Psoas muscle (tissue), 8 donors: Measurements from ENCODE around the gene KCNJ16. TPM values are rescaled to one million over a fixed set of nuclear protein-coding genes. Genes with fewer than 3 reads are reported as not detected.

Experiments used
- ATAC-seq, 4 donors: fragments of 200-7000 bp; cut with Tn5 transposase; one replicate each; pipeline ENCODE4 v1.9.1; 2020; ENCODE audit warnings: moderate library complexity in 3 of 4, mild to moderate bottlenecking in 2 of 4
- DNase-seq, 2 donors: peaks; one replicate each; pipeline ENCODE4 v3.0.0-alpha.2; 2020
- H3K27ac ChIP-seq: fragments of 200-600 bp; one replicate; pipeline ENCODE4 v1.8.0; 2022
- H3K27me3 ChIP-seq, 3 donors: fragments of 200-600 bp in 1 of 3; one replicate each; pipeline versions ENCODE4 v1.6.1 to v1.8.0; 2013 to 2022; ENCODE audit warnings: low read length in 2 of 3, mild to moderate bottlenecking in 2 of 3, moderate library complexity in 1 of 3; ENCODE audit not compliant: insufficient read depth in 3 of 3
- H3K36me3 ChIP-seq, 2 donors: fragments of 200-600 bp in 1 of 2; one replicate each; pipeline versions ENCODE4 v1.6.1 to v1.8.0; 2013 to 2022; ENCODE audit warnings: low read depth in 1 of 2, mild to moderate bottlenecking in 1 of 2, moderate library complexity in 1 of 2; ENCODE audit not compliant: insufficient read depth in 1 of 2
- H3K4me1 ChIP-seq: fragments of 200-600 bp; one replicate; pipeline ENCODE4 v1.8.0; 2022
- H3K4me3 ChIP-seq: fragments of 200-600 bp; one replicate; pipeline ENCODE4 v1.8.0; 2022; ENCODE audit warnings: mild to moderate bottlenecking
- H3K9me3 ChIP-seq: fragments of 200-600 bp; one replicate; pipeline ENCODE4 v1.8.0; 2022
- CTCF ChIP-seq: fragments of 200-600 bp; IDR thresholded peaks from one replicate; pipeline ENCODE4 v1.8.0; 2022; ENCODE audit warnings: antibody characterized with exemption
- WGBS, 3 donors: extraction: QIAGEN DNeasy Blood & Tissue Kit; methylation state at CpG; one replicate each; pipeline versions ENCODE4 v1.1.6 to v1.1.7; 2013; 5-methylcytosine and 5-hydroxymethylcytosine counted together
- intact Hi-C, 2 donors: fragments of 100-400 bp; cut with DNase I; formaldehyde crosslinking; loops; one replicate each; pipeline versions ENCODE4 v1.11.0 to v1.14.2; 2022
- polyA plus RNA-seq, 3 donors: library from polyadenylated mRNA; stranded (reverse); fragments of 200-250 nt; gene quantifications; one replicate each; pipeline ENCODE4 v1.2.3, GENCODE V29; 2013
- total RNA-seq, 4 donors: library from RNA; stranded (reverse); fragmentation: NEBNext Ultra II Directional in 2 of 4; extraction: Animal tissue kit (Norgen Biotek cat#: 25700) in 2 of 4; gene quantifications; one replicate each; pipeline versions ENCODE4 v1.2.1 to v1.2.4, GENCODE V29; 2021 to 2023
- donor health status: healthy with polysubstance abuse.
- donor health status: DM: no; HTN: no; CAD: no; lungs with moderate emphysema.
- donor health status: Bipolar disorder and iron deficiency.
- donor health status: healthy.
- donor health status: DM: yes; HTN: yes; CAD: no.
- donor health status: DM: no; HTN: no; CAD: no.
- donor health status: DM: no; HTN: no; CAD: no.
- donor health status: DM: yes; HTN: yes; CAD: no.

Gene KCNJ16
- total and polyA plus RNA-seq, 7 donors, result 0.04 to 0.27 TPM; not detected in 5

DNA sequence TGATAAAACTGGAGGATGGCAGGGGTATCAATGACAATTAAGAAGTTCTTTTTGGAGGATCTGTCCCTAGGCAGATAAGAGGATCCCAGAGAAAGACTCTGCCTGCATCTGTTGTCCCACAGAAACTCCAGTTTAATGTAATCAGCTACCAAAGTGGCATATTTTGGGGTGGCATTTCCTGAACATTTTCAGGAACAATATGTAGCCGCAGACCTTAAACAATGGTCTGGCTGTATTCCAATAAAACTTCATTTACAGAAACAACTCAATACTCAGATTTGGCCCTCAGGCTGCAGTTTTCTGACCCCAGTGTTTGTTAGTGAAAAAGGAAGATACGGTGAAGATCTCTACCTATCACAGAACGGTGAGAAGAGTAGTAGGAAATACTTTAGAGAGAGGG is 46.1 kb downstream of the KCNJ16 start:
- DNase-seq (no peak), ATAC-seq (no peak)
- no peaks in the 10 kb centered on the region for H3K9me3 ChIP-seq
- H3K36me3 ChIP-seq, result no peaks in the 10 kb centered on the region
- no peaks in the 10 kb centered on the region for H3K27me3 ChIP-seq
- intact Hi-C loops, result no loop called here
- no peak overlapping the region for H3K4me3 ChIP-seq
- no peak for TF ChIP-seq CTCF
- no peak overlapping the region for H3K27ac ChIP-seq
- 60 to 79% (median 73%) methylated on average over 3 of the region's 3 CpGs for WGBS, 3 donors
- H3K4me1 ChIP-seq, result no peaks in the 10 kb centered on the region

DNA sequence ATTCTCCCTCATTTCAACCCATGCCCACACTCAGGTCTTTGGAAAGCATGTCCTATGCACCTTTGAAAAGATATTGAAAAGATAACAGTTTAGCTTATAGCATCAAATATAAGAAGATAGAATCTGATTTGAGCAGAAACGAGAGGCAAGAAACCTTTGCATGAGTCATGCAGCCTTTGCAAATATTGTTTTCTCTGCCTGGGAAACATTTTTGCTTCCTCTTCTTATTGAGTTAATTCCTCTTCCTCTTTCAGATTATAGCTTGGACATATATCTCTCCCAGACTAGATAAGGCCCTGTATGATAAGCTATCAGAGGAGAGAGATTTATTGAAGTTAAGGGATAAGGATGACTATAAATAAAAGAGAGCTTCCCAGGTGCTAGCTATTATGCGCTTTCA is 48.2 kb downstream of the KCNJ16 start:
- DNase-seq, result no peak
- Histone ChIP-seq H3K27me3 (no peaks in the 10 kb centered on the region), H3K27ac (no peak overlapping the region), H3K9me3 (no peaks in the 10 kb centered on the region), H3K4me1 (no peaks in the 10 kb centered on the region), H3K4me3 (no peak overlapping the region), H3K36me3 (no peaks in the 10 kb centered on the region)
- no peak for TF ChIP-seq CTCF
- intact Hi-C loops, result no loop called here
- ATAC-seq, result no peak
- 79 to 89% (median 80%) methylated on average over 2 of the region's 2 CpGs for WGBS, 3 donors

DNA sequence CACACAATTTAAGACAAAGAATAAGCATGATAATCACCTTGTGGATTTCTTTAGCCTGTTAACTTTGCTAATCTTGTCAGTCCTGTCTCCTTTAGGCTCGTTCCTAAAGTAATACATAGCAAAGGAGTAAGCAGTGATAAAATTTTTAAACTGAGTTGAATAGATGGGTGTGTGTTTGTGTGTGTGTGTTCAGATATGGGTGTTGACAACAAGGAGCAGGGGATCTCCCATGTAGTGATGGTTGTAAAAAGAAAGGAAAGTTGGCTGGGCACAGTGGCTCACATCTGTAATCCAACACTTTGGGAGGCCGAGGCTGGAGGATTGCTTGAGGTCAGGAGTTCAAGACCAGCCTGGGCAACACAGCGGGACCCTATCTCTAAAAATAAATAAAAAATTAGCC is 49.7 kb downstream of the KCNJ16 start:
- TF ChIP-seq CTCF, result no peak
- ATAC-seq, result no peak
- 84 to 90% (median 85%) methylated on average over 3 of the region's 3 CpGs for WGBS, 3 donors

DNA sequence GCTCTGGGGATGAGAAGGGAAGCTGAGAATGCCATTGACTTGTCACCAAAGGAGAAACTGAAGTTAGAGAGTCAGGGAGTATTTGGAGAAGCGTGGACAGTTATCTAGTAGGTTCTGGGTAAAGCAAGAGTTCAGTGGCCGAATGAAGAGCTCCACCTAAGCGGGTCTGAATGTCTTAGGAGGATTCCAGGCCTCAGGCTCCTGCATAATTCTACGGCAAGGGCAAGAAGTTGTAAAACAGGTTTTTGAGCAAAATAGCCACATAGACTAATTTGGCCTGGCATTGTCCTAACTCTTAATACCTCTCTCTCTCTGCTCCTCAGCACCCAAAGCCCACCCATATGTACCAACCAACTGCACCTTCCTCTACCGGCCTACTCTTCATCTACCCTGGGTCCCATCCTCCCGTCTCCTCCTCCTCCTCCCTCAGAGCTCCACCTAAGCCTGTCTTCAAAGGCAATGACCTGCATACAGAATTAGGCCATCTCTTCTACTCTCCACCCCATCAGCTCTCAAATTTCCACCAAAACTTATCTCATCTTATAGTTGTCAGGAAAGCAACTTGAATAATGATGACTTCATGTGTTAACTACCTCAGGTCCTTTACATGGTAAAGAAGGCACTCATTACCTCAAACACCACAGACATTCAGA is 52.3 kb downstream of the KCNJ16 start:
- H3K27me3 ChIP-seq, result no peaks in the 10 kb centered on the region
- intact Hi-C loops, result no loop called here
- 95 to 97% (median 95%) methylated on average over 6 of the region's 6 CpGs for WGBS, 3 donors

More for the DNA sequence above, 49.7 kb downstream of the KCNJ16 start:
- Histone ChIP-seq H3K36me3 (no peaks in the 10 kb centered on the region), H3K9me3 (no peaks in the 10 kb centered on the region), H3K4me3 (no peak overlapping the region), H3K4me1 (no peaks in the 10 kb centered on the region), H3K27me3 (no peaks in the 10 kb centered on the region), H3K27ac (no peak overlapping the region)
- DNase-seq, result no peak
- intact Hi-C loops, result no loop called here

More for the DNA sequence above, 52.3 kb downstream of the KCNJ16 start:
- H3K27ac ChIP-seq, result no peak overlapping the region
- DNase-seq, result no peak
- no peak for ATAC-seq
- H3K4me1 ChIP-seq, result peaks cover 13% of the 10 kb centered on the region
- H3K9me3 ChIP-seq, result no peaks in the 10 kb centered on the region
- H3K36me3 ChIP-seq, result no peaks in the 10 kb centered on the region
- H3K4me3 ChIP-seq, result no peak overlapping the region
- TF ChIP-seq CTCF, result no peak
